HG02759 (cell line): Measurements from ENCODE around the gene OPN1MW.
"Not testable (repeated sequence)": the region's sequence is repeated elsewhere in the genome, so short reads cannot be mapped to it uniquely, and the experiment has no call there.

ENCODE experiments used
- ATAC-seq: cut with Tn5 transposase; IDR thresholded peaks from one replicate; pipeline ENCODE4 v1.9.1; 2021; ENCODE audit warnings: mild to moderate bottlenecking, moderate library complexity; ENCODE audit not compliant: unreplicated experiment

OPN1MW gene

GRCh38 chrX:154182296-154182695, at the start of gene OPN1MW:
TSS of gene OPN1MW (plus strand) at chrX:154182596. CDS start at chrX:154182678, 82 bp downstream.
- ATAC-seq = not testable (repeated sequence)

DNA sequence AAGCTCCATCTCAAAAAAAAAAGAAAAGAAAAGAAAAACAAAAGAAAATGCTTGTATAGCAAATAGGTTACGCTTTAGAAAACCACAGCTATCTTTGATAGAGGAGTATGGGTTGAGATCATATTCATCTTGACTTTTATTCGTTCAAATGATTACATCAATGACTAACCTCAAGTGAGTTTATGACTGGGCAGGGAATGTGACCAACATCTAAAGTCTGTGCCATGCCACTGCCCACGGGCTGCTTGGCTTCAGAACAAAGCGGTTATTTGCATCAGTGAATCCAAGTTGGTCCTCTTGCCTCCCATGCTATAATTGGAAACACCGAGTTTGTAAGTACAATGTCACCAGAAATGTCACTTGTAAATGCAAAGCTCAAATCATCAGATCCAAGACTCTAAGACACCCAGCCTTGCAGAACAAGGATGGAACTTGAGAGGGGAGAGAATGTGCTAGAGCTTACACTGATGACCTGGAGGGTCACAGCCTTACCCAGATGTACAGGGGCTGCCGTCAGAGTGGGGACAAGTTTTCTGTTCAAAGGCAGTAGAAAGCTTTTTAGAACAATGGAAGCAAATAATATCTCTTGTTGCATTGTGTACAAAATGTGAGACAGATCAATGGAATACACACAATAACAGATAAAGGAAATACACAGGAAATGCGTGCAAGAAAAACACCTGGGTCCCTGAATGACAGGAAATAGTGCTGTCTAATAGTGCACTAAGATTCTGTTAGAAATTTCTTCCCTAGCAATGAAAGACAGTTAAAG, 46.8 kb upstream of the OPN1MW start:
- ATAC-seq = no peak

- no peak for ATAC-seq
Observed at GRCh38 chrX:154136627-154137161, 45.7 kb upstream of the OPN1MW start.

- ATAC-seq = no peak
Observed at GRCh38 chrX:154138857-154139256, 43.5 kb upstream of the OPN1MW start.

DNA sequence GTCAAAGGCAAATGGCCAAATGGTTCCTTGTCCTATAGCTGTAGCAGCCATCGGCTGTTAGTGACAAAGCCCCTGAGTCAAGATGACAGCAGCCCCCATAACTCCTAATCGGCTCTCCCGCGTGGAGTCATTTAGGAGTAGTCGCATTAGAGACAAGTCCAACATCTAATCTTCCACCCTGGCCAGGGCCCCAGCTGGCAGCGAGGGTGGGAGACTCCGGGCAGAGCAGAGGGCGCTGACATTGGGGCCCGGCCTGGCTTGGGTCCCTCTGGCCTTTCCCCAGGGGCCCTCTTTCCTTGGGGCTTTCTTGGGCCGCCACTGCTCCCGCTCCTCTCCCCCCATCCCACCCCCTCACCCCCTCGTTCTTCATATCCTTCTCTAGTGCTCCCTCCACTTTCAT, 42.2 kb upstream of the OPN1MW start:
- ATAC-seq = no peak

- ATAC-seq = no peak
Observed at GRCh38 chrX:154140742-154141141, 41.7 kb upstream of the OPN1MW start.

DNA sequence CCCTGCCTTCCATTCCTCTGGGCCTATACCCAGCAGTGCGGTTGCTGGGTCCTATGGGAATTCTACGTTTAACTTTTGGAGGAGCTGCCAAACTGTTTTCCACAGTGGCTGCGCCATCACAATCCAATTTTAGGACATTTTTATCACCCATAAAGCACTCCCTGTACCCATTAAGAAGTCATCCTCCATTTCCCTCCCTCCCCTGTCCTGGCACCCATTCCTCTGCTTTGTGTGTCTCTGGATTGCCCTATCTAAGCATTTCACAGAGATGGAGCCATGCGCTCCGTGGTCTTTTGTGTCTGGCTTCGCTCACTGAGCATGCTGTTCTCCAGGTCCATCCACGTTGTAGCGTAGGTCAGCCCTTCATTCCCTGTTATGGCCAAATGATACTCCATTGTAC, 40.0 kb upstream of the OPN1MW start:
- no peak for ATAC-seq

DNA sequence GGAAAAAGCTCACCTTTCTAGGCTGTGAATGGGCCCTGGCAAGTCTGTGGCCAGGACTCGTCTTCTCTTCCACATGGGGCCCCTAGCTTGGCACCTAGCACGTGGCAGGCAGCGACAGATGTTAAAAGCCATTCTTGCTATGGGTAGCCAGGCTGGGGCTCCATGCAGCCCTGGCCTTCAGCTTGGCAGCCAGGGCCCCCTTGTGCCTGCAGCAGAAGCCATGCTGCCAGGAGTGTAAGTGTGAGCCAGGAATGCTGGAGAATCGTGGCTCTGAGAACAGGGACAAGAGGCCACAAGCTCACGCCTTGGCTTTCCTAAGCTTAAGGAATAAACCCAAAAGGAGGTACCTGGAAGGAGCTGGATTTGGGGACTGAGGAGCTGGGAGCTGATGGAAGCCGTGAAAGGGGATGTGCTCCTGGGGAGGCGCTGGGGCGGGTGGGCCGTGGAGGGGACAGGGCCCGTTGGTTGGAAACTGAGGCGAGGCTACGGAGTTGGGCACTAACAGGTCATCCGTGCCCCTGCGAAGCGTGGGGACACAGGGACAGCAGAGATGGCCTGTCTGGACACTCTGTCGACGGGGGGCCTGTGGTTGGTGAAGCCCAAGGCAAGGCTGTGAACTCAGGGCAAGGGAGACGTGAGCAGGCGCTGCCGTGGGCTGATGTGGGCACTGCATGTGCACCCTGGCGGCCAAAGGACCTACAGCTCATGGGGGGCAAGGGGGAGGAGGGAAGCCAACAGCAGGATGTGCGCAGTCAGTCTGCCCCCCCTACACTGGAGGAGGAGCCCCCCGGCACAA, 39.2 kb upstream of the OPN1MW start:
- ATAC-seq = no peak

- not testable (repeated sequence) for ATAC-seq
Observed at GRCh38 chrX:154144010-154144409, 38.4 kb upstream of the OPN1MW start, which contains the start of gene OPN1LW. TSS of gene OPN1LW (plus strand) at chrX:154144243. CDS start at chrX:154144284, 41 bp downstream.

- not testable (repeated sequence) for ATAC-seq
Observed at GRCh38 chrX:154151030-154151429, 31.4 kb upstream of the OPN1MW start.

GRCh38 chrX:154156221-154156620, 26.2 kb upstream of the OPN1MW start:
- not testable (repeated sequence) for ATAC-seq

DNA sequence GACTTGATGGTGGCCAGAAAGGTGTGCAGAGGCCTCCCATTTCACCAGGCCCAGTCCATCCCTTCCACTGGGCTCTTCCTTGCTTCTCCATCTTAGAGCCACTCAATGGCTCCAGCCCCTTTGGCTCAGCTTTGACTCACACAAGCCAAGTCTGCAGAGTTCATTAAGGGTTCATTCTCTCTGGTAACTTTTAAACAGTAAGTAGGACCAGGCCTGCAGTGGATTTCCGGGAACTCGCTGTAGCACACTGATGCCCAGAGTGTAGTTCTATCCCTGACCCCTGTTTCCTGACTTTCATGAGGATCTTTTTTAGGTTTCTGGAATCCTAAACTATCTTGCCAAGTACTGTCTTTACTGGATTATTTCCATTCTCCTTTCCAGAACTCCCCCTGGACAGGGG, 25.2 kb upstream of the OPN1MW start:
- ATAC-seq = not testable (repeated sequence)

GRCh38 chrX:154159345-154159744, 23.1 kb upstream of the OPN1MW start:
- ATAC-seq = not testable (repeated sequence)

- ATAC-seq = not testable (repeated sequence)
Observed at GRCh38 chrX:154164902-154165301, 17.5 kb upstream of the OPN1MW start.

DNA sequence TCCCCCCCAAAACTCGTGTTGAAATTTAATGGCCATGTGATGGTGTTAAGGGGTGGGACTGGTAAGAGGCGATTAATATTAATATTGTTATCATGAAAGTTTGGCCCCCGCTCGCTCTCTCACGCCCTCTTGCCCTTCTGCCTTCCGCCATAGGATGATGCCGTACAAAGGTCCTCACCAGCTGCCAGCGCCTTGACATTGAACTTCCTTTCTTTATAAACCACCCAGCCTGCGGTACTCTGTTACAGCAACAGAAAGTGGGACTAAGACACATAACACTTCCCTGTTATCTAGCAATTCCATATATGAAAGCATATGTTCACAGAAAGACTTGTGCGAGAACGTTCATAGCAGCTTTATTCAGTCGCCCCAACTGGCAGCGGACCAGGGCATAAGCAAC, 14.0 kb upstream of the OPN1MW start:
- ATAC-seq = not testable (repeated sequence)

DNA sequence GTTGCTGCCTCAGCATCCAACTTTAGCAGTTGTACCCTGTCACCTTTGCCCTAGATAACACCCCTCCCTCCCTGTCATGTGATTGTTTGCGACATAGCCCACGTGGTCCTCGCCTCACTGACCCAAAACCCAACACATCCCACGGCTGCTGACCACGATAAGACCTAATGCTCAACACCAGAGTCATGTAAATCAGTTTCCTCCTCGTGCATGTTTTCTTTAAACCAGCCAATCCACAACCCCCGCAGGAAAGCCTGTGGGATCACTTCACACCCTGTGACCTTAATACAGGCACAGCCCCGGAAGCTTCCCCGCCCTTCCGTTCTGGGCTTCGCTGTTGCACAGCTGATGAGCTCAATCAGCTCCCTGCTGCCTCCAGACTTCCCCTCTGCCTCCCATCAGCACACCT, 9.9 kb upstream of the OPN1MW start:
- ATAC-seq = not testable (repeated sequence)

DNA sequence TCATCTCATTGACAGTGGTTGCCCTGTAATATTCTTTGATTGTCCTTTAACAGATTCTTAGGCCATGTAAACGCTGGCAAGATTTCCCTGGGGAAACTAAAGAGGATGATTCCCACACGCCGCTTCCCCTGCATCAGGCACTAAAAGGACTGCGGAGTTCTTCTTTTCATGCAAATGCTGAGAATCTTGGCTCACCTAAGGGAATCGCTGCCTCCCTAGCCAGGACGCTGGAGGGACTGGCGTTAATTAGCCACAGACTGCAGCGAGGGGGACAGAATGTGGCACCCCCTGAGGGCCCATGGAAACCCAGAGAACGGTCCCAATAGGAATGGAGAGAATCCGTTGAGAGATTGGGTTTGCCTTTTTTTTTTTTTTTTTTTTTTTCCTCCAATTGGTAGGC, 8.0 kb upstream of the OPN1MW start:
- not testable (repeated sequence) for ATAC-seq

DNA sequence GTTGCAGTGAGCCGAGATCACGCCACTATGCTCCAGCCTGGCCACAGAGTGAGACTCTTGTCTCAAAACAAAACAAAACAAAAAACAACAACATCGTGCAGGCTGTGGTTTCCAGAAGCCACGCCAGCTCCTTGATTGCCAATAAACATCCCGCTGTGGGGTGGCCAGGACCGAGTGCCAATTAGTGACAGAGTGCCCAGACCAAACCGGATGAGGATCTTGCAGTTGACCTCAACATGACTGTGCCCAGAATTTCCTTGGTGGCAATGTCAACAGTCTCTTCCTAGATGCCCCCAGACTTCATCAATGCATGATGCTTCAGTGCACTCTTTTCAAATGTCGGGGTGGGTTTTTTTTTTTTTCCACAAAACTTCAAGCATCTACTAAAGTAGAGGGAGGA, 1.4 kb downstream of the OPN1MW start:
- ATAC-seq = not testable (repeated sequence)

DNA sequence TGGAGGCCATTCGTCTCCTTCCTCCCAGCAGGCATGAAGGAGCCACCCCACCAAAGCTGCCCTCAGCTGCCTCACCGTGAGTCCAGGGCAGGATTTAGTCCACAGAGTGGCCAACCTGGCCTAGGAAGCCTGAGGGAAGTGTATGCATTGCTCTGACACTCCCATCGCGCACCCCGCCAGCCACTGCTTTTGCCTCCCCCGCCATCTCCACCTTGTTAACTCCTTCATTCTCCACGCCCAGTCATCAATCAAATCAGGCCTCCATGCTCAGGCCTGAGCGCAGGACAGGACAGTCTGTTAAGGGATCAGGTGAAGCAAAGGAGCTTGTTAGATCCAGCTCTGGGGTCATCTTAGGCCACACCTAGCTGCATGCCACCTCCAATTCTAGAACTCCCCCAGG, 10.4 kb downstream of the OPN1MW start:
- ATAC-seq = not testable (repeated sequence)

DNA sequence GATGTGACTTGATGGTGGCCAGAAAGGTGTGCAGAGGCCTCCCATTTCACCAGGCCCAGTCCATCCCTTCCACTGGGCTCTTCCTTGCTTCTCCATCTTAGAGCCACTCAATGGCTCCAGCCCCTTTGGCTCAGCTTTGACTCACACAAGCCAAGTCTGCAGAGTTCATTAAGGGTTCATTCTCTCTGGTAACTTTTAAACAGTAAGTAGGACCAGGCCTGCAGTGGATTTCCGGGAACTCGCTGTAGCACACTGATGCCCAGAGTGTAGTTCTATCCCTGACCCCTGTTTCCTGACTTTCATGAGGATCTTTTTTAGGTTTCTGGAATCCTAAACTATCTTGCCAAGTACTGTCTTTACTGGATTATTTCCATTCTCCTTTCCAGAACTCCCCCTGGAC, 11.9 kb downstream of the OPN1MW start:
- not testable (repeated sequence) for ATAC-seq

- not testable (repeated sequence) for ATAC-seq
Observed at GRCh38 chrX:154196466-154196865, 14.1 kb downstream of the OPN1MW start.
